ENCODE measurements around the gene RFNG.
"Not testable (repeated sequence)": the region's sequence is repeated elsewhere in the genome, so short reads cannot be mapped to it uniquely, and the experiment has no call there.

The RFNG gene

DNA sequence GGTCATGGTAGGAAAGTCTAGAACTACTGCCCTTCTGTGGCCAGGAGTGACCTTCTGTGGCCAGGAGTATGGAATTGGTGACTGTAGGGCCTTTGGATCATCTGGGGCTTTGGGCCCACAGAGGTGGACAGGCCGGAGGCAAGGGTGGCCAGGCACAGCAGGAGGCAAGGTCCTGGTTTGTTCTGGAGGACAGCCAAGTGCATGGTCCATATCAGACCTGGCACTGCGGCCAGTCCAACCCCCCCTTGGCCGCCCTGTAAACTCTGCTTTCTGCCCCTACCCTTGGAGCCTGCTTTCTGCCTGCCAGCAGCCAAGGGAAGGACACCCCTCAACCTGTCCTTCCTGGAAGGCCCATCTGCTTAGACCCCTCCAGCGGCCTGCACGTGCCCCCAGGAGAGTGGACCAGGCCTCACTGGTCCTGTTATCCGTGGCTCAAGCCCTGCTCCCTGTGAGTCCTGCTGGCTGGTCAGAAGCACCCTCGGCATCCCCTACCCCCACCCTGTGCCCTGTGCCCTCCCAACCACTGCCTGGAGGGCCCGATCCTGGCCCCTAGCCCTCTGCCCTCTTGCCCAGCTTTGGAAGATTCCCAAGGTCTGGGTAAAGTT lies 11.8 kb downstream of the RFNG start:
- no peak for DNase-seq

GRCh38 chr17:82038796-82039409 lies 12.7 kb downstream of the RFNG start:
- DNase-seq, result not testable (repeated sequence)

GRCh38 chr17:82037889-82038195 lies 13.8 kb downstream of the RFNG start:
- DNase-seq, result no peak

DNA sequence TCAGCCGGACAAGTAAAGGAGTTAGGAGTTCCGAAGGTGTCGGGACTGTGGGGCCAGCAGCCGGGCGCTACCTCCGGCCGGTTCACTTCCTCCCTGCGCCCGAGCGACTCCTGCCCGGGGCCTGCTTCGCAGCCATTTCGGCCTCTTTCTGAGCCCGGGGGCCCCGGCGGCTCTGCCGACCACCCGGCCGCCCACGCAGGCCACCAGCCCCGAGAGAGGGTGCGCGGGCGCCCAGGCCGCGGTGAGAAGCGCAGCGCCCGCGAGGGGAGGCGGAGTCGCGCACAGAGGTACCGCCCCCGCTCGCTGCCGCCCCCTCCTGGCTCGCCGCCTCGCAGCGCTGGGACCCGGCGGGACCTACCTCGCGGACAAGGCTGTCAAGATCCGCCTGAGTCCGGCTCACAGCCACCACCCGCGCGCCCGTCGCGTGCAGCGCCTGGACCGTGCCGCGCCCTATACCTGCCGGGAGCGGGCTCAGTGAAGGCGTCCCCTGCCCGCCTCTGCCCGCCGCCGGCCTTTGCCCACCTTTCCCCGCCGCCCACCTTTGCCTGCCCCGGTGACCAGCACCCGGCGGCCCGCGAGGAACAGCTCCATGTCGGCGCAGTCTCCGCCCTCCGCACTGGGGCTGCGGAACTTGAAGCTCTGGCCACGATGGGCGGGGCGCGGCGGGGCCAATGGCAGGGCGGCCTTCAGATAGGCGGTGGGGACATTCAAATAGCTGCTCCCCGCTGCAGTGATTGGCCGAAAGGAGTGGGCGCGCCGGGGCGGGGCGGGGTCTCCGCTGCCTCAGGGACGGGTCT lies 14.3 kb downstream of the RFNG start, which contains the start of gene DCXR:
Gene DCXR, minus strand, starts transcription at position 606 of the 797 bp plus-strand sequence. Its CDS starts 15 bp downstream, at position 591.
- peak; percentile 93 for DNase-seq

DNA sequence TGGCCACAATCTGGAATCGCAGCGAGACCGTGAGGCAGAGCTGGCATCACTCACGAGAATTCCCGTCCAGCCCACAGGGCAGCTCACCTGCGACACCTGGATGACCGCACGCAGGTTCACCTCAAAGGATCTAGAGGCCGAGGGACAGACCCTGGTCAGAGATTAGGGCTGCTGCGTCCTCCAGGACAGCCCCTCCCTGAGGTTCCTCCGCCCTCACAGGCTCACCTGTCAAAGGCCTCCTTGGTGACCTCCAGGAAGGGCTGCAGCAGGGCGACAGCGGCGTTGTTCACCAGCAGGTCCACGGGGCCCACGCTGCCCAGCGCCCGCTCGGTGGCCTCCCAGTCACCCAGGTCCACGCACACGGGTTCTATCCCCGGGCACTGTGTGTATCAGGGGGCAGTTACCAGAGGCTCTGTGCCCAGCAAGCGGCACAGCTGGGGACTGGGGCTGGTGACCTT lies 14.9 kb downstream of the RFNG start:
- DNase-seq, result no peak

GRCh38 chr17:82035956-82036633 lies 15.5 kb downstream of the RFNG start:
- no peak for DNase-seq

DNA sequence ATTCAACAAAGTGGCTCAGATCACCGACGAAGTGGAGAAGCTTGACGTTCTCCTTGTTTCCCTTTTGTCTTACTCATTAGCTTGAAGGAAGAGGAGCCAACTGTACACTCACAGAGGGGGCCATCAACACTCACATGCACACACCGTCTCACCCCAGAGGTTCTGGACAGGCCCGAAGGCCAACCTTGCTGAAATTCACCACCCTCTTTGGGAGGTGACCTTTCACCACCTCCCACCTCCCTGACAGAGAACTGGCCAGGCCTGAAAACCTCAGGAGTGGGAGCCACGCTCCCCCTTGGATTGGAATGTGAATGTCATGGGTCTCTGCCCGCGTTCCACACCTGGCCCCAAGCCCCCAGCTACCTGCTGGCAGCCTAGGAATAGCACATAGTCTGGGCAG lies 16.1 kb downstream of the RFNG start:
- no peak for DNase-seq

DNA sequence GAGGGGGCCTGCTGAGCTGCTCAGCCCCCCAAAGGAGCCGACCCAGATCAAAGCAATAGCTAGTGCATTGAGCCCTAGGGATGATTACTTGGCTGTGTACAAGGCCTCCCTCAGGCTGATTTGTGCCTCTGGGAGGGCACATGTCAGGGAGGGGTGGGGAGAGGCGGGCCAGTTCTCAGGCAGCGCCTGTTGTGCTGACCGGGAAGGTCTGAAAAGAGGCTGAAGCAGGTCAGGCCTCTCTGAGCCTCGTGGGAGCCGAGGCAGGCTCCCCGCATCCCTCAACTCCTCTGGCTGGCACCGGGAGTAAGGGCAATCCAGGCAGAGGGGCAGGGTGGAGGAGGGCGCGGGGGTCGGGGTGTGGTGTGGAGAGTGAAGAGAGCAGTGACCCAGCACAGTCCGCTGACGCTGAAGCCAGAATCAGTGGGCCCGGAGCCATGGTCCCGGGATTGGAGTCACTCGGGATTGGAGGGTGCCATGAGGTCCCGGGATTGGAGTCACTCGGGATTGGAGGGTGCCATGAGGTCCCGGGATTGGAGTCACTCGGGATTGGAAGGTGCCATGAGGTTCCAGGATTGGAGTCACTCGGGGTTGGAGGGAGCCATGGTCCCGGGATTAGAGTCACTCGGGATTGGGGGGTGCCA lies 17.1 kb downstream of the RFNG start:
- no peak for DNase-seq

DNA sequence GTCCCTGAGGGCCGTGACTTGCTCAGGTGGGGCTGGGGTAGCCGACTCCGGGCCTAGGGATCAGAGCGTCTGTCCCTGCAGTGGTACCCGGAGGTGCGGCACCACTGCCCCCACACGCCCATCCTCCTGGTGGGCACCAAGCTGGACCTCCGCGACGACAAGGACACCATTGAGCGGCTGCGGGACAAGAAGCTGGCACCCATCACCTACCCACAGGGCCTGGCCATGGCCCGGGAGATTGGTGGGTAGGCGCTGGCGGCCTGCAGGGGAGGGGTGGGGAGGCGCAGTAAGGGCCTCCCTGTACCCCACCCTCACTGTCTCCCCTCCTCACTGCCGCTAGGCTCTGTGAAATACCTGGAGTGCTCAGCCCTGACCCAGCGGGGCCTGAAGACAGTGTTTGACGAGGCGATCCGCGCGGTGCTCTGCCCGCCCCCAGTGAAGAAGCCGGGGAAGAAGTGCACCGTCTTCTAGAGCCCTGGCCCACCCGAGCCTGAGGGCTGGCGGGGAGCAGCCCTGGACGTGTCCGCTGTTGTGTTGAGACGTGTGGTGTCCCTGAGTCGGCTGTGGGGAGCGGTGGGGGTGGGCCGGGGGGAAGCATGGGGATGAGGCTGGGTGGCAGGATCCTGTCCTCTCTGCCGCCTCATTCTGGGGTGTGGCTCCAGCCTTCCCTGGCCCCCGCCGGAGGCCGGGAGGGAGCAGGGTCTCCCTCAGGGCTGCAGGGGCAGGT lies 18.1 kb downstream of the RFNG start:
- no peak for DNase-seq

DNA sequence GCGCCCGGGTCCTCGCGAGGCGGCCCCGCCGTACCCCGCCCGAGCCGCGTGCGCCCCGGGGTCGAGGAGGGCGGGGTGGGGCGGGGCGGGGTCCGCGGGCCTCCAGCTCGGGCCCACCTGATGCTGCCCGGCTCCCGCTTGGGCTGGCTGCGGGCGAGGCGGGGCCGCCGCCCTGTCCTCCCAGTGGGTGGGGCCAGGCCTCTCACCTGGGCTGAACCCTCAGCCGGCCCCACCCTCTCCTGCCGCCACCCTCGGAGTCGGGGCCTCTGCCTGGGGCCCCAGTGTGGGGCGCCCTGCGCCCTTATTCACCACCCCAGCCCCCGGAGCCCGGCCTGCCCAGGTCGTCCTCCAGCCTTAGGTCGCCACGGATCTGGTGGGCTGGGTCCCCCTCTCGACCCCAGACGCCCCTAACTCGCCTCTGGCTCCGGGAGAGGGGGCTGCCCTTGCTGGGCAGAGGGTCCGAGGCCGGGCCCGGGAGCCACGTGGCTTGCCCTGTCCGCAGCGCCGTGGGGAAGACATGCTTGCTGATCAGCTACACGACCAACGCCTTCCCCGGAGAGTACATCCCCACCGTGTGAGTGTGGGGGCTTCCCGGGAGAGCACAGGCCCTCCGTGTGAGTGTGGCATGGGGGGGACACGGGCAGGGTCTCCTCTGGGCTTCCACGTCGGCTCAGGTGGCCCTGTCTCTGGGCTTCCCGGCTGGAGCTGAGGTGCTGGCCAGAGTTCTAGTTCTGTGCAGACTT lies 19.6 kb downstream of the RFNG start:
- no peak for DNase-seq

DNA sequence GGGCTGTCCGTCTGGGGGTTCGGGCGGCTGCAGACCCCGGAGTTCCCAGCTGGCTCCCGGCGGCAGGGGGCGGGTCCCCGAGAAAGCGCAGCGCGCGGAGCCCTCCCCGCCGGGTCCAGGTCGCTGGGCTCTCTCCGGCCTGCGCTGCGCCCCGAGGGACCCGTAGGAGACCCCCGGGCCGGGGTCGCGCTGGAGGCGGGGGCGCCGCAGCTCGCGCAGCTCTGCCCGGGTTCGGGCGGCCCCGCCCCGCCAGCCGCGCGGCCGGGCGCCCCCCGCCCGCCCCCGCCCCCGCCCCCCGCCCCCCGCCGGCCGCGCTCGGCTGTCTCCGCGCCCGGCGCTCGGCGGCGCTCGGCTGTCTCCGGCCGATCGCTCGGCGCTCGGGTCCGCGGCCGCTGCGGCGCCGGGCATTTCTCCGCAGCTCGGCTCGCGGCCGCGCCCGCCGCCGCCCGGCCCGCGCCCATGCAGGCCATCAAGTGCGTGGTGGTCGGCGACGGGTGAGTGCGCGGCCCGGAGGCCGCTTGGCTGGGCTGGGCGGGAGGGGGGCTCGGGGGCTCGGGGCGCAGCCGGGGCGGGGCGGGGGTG lies 20.2 kb downstream of the RFNG start, which contains the start of gene RAC3:
Gene RAC3, plus strand, starts transcription at position 376 of the 582 bp plus-strand sequence. Its CDS starts 84 bp downstream, at position 460.
- no peak for DNase-seq

DNA sequence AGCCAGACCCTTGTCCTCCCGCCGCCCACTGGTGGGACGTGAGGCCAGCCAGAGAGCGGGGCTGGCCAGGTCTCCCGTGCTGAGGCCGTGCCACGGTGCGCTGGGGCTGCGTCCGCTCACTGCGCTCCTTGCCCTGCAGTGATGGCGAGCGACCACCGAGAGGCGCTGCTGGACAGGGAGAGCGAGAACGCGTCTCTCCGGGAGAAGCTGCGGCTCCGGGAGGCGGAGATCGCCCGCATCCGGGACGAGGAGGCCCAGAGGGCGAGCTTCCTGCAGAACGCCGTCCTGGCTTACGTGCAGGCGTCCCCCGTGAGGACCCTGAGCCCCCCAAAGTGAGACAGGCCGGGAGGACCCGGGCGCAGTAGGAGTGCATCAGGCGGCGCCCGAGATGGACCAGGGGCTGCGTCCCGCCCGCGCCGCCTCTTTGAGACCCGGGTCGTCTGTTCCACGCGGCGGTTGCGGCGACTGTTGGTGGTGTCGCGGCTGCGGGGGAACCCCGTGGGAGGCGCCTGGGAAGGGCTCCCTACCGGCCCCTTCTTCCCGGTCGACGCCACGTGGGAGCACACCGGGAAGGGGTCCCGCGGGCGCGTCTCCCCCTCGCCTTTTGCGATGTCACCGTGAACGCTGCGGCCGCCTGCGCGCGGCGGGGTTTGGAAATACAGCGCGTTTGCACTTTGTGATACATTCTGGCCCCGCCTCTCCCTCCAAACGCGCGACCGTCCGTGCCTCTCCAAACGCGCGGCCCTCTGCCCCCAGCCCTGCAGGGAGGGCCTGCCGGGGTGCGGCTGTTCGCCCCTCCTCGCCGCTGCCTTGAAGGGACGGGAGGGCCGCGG lies 20.9 kb downstream of the RFNG start:
- DNase-seq, result peak; percentile 75

DNA sequence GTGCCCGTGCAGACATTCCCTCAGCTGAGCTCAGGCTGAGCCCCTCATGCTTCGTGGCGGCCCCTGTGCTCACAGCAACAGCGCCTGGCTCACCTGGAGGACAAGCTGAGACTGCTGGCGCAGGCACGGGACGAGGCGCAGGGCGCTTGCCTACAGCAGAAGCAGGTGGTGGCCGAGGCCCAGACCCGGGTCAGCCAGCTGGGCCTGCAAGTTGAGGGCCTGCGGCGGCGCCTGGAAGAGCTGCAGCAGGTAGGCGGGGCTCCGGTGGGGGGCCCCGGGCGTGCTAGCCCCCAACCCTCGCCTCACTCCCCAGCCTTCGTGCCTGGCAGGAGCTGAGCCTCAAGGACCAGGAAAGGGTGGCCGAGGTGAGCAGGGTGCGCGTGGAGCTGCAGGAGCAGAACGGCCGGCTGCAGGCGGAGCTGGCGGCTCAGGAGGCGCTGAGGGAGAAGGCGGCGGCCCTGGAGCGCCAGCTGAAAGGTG lies 21.6 kb downstream of the RFNG start:
- no peak for DNase-seq

DNA sequence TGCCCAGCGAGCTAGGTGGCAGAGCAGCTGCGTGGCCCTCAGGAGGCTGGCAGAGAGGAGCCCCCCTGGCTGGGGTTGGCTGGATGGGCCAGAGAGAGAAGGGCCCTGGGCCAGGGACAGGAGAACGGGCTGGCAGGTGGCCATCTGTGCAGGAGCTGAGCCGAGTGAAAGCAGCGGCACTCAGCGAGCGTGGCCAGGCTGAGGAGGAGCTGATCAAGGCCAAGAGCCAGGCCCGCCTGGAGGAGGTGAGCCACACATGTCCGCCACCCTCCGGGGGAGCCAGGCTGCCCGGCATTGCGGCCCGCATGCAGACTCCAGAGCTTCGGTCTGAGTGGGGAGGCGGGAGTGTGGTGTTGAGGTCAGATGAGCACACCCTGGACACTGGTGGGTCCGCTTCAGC lies 22.2 kb downstream of the RFNG start:
- no peak for DNase-seq

GRCh38 chr17:82028966-82029365 lies 22.6 kb downstream of the RFNG start:
- no peak for DNase-seq

- DNase-seq, result no peak
These were observed 23.4 kb downstream of the RFNG start for GRCh38 chr17:82028246-82028645.

GRCh38 chr17:82025401-82026107 lies 26.1 kb downstream of the RFNG start:
- DNase-seq, result no peak

- DNase-seq, result no peak
These were observed 26.8 kb downstream of the RFNG start for GRCh38 chr17:82024859-82025258.
